Brain microvascular endothelial cell (primary cell): ENCODE data around the gene NEK7.

Experiments
- DNase-seq: peaks from one replicate; pipeline ENCODE4 v3.0.0-alpha.2; 2020
- H3K27ac ChIP-seq: fragments of 250-450 bp; sonication (Bioruptor Pico); 2 replicates; pipeline ENCODE4 v1.5.1; 2020; ENCODE audit warnings: mild to moderate bottlenecking, moderate library complexity
- H3K27me3 ChIP-seq: fragments of 250-450 bp; sonication (Bioruptor Pico); replicated peaks from 2 replicates; pipeline ENCODE4 v1.5.1; 2020; ENCODE audit warnings: mild to moderate bottlenecking
- H3K36me3 ChIP-seq: fragments of 250-450 bp; sonication (Bioruptor Pico); replicated peaks from 2 replicates; pipeline ENCODE4 v1.5.1; 2020; ENCODE audit warnings: mild to moderate bottlenecking
- H3K4me3 ChIP-seq: 2 replicates; pipeline ENCODE4 v1.5.1; 2011; ENCODE audit warnings: low read depth, mild to moderate bottlenecking, control low read depth, low read length, moderate library complexity
- in situ Hi-C: cut with HindIII; loops from 2 replicates; pipeline ENCODE4 v1.10.0; 2017; ENCODE audit warnings: low sequenced_read_pairs, low pct_ligation_motif_present
- TF ChIP-seq, protein P1 (sequence below): IDR thresholded peaks from 2 replicates; pipeline ENCODE4 v1.5.1; 2011; ENCODE audit warnings: low read depth, mild to moderate bottlenecking, moderate library complexity, low read length, control low read depth, inconsistent platforms; ENCODE audit errors: missing control alignments

The NEK7 gene

DNA sequence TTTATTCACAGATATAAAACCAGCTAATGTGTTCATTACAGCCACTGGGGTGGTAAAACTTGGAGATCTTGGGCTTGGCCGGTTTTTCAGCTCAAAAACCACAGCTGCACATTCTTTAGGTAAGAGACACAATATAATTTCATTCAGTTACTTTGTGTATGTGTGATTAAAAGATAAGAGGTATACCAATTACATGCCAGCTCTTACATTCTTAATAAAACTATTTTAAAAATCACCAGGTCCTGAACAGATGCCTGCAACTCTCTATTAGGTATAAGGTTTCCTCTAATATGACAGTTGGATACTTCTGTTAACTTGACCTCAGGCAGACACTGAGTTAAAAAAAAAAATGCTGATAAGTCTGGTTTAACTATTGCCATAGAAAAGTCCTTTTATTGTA lies 122.1 kb downstream of the NEK7 start:
- in situ Hi-C loops: no loop called here
- TF ChIP-seq, protein P1, sequence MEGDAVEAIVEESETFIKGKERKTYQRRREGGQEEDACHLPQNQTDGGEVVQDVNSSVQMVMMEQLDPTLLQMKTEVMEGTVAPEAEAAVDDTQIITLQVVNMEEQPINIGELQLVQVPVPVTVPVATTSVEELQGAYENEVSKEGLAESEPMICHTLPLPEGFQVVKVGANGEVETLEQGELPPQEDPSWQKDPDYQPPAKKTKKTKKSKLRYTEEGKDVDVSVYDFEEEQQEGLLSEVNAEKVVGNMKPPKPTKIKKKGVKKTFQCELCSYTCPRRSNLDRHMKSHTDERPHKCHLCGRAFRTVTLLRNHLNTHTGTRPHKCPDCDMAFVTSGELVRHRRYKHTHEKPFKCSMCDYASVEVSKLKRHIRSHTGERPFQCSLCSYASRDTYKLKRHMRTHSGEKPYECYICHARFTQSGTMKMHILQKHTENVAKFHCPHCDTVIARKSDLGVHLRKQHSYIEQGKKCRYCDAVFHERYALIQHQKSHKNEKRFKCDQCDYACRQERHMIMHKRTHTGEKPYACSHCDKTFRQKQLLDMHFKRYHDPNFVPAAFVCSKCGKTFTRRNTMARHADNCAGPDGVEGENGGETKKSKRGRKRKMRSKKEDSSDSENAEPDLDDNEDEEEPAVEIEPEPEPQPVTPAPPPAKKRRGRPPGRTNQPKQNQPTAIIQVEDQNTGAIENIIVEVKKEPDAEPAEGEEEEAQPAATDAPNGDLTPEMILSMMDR: no peak
- no peak for DNase-seq
- Histone ChIP-seq H3K4me3 (no peak overlapping the region), H3K36me3 (no peaks in the 10 kb centered on the region), H3K27me3 (no peaks in the 10 kb centered on the region), H3K27ac (no peak overlapping the region)

DNA sequence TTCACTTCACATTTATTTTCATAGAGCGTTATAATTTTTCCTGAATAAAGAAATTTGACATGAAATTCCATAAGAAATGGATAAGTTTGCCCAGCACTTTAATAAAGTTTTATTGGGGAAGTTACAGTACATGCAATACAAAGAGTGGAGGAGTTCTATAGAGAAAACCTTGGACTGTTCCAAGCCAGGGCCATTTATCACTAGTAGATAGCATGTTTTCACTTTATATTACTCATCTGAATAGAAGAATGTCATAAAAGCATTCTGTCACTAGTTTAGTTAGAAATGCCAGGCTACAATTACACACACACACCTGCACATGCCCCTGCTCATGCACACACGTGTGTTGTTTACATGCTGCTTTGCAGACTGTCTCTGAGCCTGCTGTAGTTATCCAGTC lies 123.3 kb downstream of the NEK7 start:
- no peaks in the 10 kb centered on the region for H3K27me3 ChIP-seq
- in situ Hi-C loops: no loop called here

DNA sequence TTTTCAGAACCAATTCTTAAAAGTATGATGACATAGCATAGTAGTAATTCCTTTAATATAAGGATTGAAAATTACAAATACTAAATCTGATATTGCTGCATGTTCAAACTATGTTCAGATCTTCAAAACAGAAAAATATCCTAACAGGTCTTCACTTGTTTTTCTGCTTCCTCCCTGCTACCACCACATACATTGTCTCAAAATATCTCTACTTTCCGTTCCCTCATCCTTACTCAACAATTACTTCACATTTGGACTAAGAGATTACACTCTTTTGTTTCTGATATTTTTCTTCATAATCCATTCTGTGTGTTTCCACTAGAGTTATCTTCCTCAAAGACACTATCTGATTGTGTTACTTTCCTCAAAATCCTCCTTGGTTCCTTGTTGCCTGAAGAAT lies 125.1 kb downstream of the NEK7 start:
- peaks cover 2% of the 10 kb centered on the region for H3K36me3 ChIP-seq
- TF ChIP-seq, protein P1: no peak
- in situ Hi-C loops: no loop called here
- DNase-seq: no peak
- H3K27ac ChIP-seq: no peak overlapping the region
- H3K4me3 ChIP-seq: no peak overlapping the region
- no peaks in the 10 kb centered on the region for H3K27me3 ChIP-seq

More for the DNA sequence above, 123.3 kb downstream of the NEK7 start:
- TF ChIP-seq, protein P1: no peak
- H3K36me3 ChIP-seq: no peaks in the 10 kb centered on the region
- no peak overlapping the region for H3K27ac ChIP-seq
- no peak for DNase-seq
- no peak overlapping the region for H3K4me3 ChIP-seq

DNA sequence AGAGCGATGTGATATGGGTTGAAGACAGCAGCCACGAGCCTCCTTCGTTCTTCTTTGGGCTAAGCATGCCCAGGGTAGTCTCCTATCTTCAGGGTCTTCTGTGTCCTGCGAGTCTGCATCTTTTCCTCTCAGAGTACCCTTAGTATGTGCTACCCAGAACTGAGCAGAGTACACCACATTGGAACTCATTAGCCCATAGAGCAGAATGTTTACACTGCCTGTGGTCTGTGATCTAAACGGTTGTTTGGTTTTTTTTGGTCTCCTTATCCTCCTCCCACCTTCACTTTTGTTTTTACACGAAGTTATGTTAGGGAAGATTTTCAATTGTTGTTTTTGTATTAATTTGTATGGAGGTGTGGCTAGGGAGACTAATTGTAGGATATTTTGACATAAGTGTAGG lies 126.4 kb downstream of the NEK7 start:
- Histone ChIP-seq H3K27ac (no peak overlapping the region), H3K4me3 (no peak overlapping the region), H3K36me3 (peaks cover 3% of the 10 kb centered on the region), H3K27me3 (no peaks in the 10 kb centered on the region)
- DNase-seq: no peak
- in situ Hi-C loops: no loop called here
- TF ChIP-seq, protein P1: no peak

DNA sequence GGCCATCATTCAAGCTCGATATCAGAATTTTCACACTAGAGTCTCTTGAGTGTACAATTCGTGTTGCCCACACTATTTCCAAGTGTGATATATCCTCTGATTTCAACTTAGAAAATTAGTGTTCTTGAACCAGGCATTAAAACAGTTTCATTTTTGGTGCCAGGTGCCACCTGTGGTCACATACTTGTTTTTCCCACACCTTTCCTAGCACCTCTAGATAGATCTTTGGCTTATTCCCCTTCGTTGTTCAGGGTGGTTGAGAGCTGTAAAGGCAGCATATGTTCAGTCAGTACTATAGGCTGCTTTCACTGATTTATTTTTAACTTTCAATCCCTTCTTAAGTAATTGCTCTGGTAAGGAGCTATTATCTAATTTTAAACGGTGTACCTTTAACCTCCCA lies 131.1 kb downstream of the NEK7 start:
- DNase-seq: no peak
- in situ Hi-C loops: no loop called here
- H3K27me3 ChIP-seq: no peaks in the 10 kb centered on the region
- peaks cover 8% of the 10 kb centered on the region for H3K36me3 ChIP-seq
- H3K27ac ChIP-seq: no peak overlapping the region
- no peak overlapping the region for H3K4me3 ChIP-seq
- TF ChIP-seq, protein P1: no peak

DNA sequence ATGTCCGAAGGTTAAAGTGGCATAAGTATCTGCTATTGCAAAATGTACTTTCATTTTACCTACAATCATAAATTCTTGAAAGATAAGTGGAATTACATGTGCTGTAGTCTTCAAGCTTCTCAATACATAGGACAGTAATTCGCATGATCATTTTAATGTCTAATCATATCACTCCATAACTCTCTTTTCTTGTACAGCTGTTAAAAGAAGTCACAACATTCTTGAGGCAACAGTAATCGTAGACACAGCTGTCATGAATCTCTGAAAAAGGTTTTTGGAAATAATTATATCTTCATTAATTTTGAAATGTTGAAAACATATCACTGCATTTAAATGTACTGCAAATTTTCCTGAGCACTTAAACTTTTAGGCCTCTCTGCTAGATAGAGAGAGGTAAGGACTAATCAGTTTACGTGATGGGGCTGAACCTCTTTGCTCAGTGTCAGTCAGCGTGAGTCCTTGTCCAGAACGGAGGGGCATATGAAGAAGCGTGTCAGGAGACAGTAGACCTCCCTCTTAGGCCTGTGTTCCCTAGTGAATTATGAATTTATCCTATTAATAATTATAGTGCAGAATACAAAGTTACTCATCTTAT lies 133.4 kb downstream of the NEK7 start:
- no peak for DNase-seq
- Histone ChIP-seq H3K27me3 (no peaks in the 10 kb centered on the region), H3K27ac (no peak overlapping the region), H3K36me3 (peaks cover 9% of the 10 kb centered on the region), H3K4me3 (no peak overlapping the region)
- in situ Hi-C loops: no loop called here
- TF ChIP-seq, protein P1: no peak
